Endothelial cell of umbilical vein (primary cell): ENCODE measurements around the gene HAVCR2. TPM values are rescaled to one million over a fixed set of nuclear protein-coding genes. Genes with fewer than 3 reads are reported as not detected.

ENCODE experiments used
- BruUV-seq: library from RNA; stranded (reverse); fragments of 400-500 nt; replicated peaks from 2 replicates; lab custom pipeline; 2021; lab: Mats Ljungman, UMichigan
- CTCF ChIA-PET: fragments of 300-600, 350-600 bp; sonication (Branson Sonifier 250); formaldehyde crosslinking; loops from one replicate; lab custom pipeline; 2021; ENCODE audit warnings: antibody characterized with exemption, inconsistent platforms; lab: Charles Lee
- POLR2A ChIA-PET: fragments of 300-600, 350-600 bp; sonication (Branson Sonifier 250); formaldehyde crosslinking; loops from one replicate; lab custom pipeline; 2021; ENCODE audit warnings: antibody characterized with exemption, inconsistent platforms; lab: Charles Lee
- DNase-seq: peaks from one replicate; pipeline ENCODE4 v3.0.0-alpha.2; 2011; ENCODE audit warnings: low read depth, low spot score
- FAIRE-seq: peaks from 2 replicates; lab custom pipeline; 2011; peaks lifted over from hg19 to GRCh38; lab: Jason Lieb, UNC
- H2AFZ ChIP-seq: 2 replicates; pipeline ENCODE4 v1.6.0; 2012; ENCODE audit warnings: low read depth, low read length, control low read depth, inconsistent platforms
- H3K27ac ChIP-seq: 2 replicates; pipeline ENCODE4 v1.5.1; 2011; ENCODE audit warnings: low read depth, mild to moderate bottlenecking, control low read depth, low read length, moderate library complexity; ENCODE audit not compliant: insufficient read depth
- H3K27me3 ChIP-seq, 2 experiments: 2 replicates each; pipeline versions ENCODE4 v1.6.0 to v1.6.1; 2011; ENCODE audit warnings: low read length in 2 of 2, mixed read lengths in 1 of 2; ENCODE audit not compliant: control insufficient read depth in 2 of 2, insufficient read depth in 2 of 2
- H3K36me3 ChIP-seq, 2 experiments: 2 replicates in 1 of 2; 3 replicates in 1 of 2; pipeline ENCODE4 v1.5.1; 2011; ENCODE audit warnings: low read length in 2 of 2, mild to moderate bottlenecking in 1 of 2, moderate library complexity in 1 of 2; ENCODE audit not compliant: control insufficient read depth in 2 of 2, insufficient read depth in 2 of 2; ENCODE audit errors: extremely low read depth in 1 of 2
- H3K4me1 ChIP-seq: 3 replicates; pipeline ENCODE4 v1.5.1; 2011; ENCODE audit warnings: mild to moderate bottlenecking, low read length; ENCODE audit not compliant: control insufficient read depth, insufficient read depth; ENCODE audit errors: extremely low read depth
- H3K4me2 ChIP-seq: 2 replicates; pipeline ENCODE4 v1.6.1; 2011; ENCODE audit warnings: low read length, control low read depth, mixed read lengths; ENCODE audit not compliant: insufficient read depth
- H3K4me3 ChIP-seq, 3 experiments: fragments of 200-600 bp in 1 of 3; sonication (generic), shearing (Covaris generic) in 1 of 3; replicated peaks in 1 of 3; 2 replicates each; pipeline ENCODE4 v1.5.1; 2011 to 2016; ENCODE audit warnings: control low read depth in 3 of 3, low read length in 3 of 3, mild to moderate bottlenecking in 2 of 3, inconsistent platforms in 1 of 3, low read depth in 1 of 3, moderate library complexity in 1 of 3; ENCODE audit not compliant: insufficient read depth in 1 of 3
- H3K79me2 ChIP-seq: 2 replicates; pipeline ENCODE4 v1.6.0; 2012; ENCODE audit warnings: low read length, inconsistent platforms; ENCODE audit not compliant: control insufficient read depth, insufficient read depth
- H3K9ac ChIP-seq: replicated peaks from 2 replicates; pipeline ENCODE3; 2011; ENCODE audit warnings: low read length, control low read depth; ENCODE audit not compliant: insufficient read depth; ENCODE audit errors: extremely low read depth
- H3K9me1 ChIP-seq: replicated peaks from 3 replicates; pipeline ENCODE4 v1.6.0; 2011; ENCODE audit warnings: mild to moderate bottlenecking, low read length; ENCODE audit not compliant: control insufficient read depth, insufficient read depth; ENCODE audit errors: extremely low read depth
- H3K9me3 ChIP-seq: replicated peaks from 2 replicates; pipeline ENCODE4 v1.5.1; 2012; ENCODE audit warnings: low read length, inconsistent platforms; ENCODE audit not compliant: control insufficient read depth, insufficient read depth
- H4K20me1 ChIP-seq: replicated peaks from 2 replicates; pipeline ENCODE3; 2011; ENCODE audit warnings: mild to moderate bottlenecking, low read length; ENCODE audit not compliant: control insufficient read depth, insufficient read depth; ENCODE audit errors: extremely low read depth
- EZH2 ChIP-seq: IDR thresholded peaks from 2 replicates; pipeline ENCODE4 v1.6.1; 2012; ENCODE audit warnings: borderline replicate concordance, low read depth, mild to moderate bottlenecking, moderate library complexity, low read length, inconsistent platforms; ENCODE audit not compliant: severe bottlenecking
- FOS ChIP-seq: IDR thresholded peaks from 2 replicates; pipeline ENCODE4 v1.6.1; 2011; ENCODE audit warnings: mild to moderate bottlenecking, low read length, moderate library complexity, borderline replicate concordance; ENCODE audit not compliant: insufficient read depth
- GATA2 ChIP-seq: IDR thresholded peaks from 2 replicates; pipeline ENCODE4 v1.7.0; 2011; ENCODE audit warnings: low read depth, mild to moderate bottlenecking, moderate library complexity, mixed read lengths, low read length; ENCODE audit not compliant: insufficient read length, insufficient read depth
- JUN ChIP-seq: IDR thresholded peaks from 2 replicates; pipeline ENCODE4 v1.6.1; 2011; ENCODE audit warnings: borderline replicate concordance, low read depth; ENCODE audit not compliant: insufficient read length, insufficient read depth
- MYC ChIP-seq: IDR thresholded peaks from one replicate; pipeline ENCODE4 v1.6.1; 2011; ENCODE audit warnings: mild to moderate bottlenecking, low read depth, low read length
- POLR2A ChIP-seq: IDR thresholded peaks from 2 replicates; pipeline ENCODE4 v1.6.1; 2012; ENCODE audit warnings: low read depth, mild to moderate bottlenecking, control low read depth, low read length
- POLR2AphosphoS5 ChIP-seq: IDR thresholded peaks from 2 replicates; pipeline ENCODE4 v1.6.1; 2012; ENCODE audit warnings: low read depth, mild to moderate bottlenecking, control low read depth, low read length, moderate library complexity; ENCODE audit not compliant: insufficient read depth
- dilution Hi-C: fragments of 300-500 bp; cut with MboI; formaldehyde crosslinking; loops from one replicate; pipeline ENCODE4 v1.15.0; 2019; ENCODE audit warnings: low sequenced_read_pairs; ENCODE audit not compliant: extremely low pct_ligation_motif_present
- intact Hi-C: fragments of 100-400 bp; cut with micrococcal nuclease; formaldehyde crosslinking; loops from one replicate; pipeline ENCODE4 v1.10.0; 2022
- polyA plus RNA-seq, 4 experiments: library from polyadenylated mRNA; depleted of rRNA in 3 of 4; stranded (reverse) in 3 of 4; unstranded in 1 of 4; fragments of >200 nt; gene quantifications; 2 replicates each; pipeline versions ENCODE4 v1.2.1 to v1.2.3, GENCODE V29; 2011 to 2012; ENCODE audit warnings: missing spikeins in 1 of 4
- total RNA-seq: library from RNA; stranded (reverse); gene quantifications from 2 replicates; pipeline ENCODE4 v1.2.3, GENCODE V29; 2021
- TF ChIP-seq, protein P1 (sequence below): IDR thresholded peaks from 2 replicates; pipeline ENCODE4 v1.6.1; 2011; ENCODE audit not compliant: insufficient read depth, insufficient read length
- TF ChIP-seq, protein P2 (sequence below), 2 donors: IDR thresholded peaks; 1 replicate in 1 of 2; 2 replicates in 1 of 2; pipeline ENCODE4 v1.5.1; 2011; ENCODE audit warnings: low read length in 2 of 2, mild to moderate bottlenecking in 2 of 2, moderate library complexity in 2 of 2, control low read depth in 1 of 2, inconsistent platforms in 1 of 2, low read depth in 1 of 2; ENCODE audit not compliant: insufficient read depth in 1 of 2; ENCODE audit errors: extremely low read depth in 1 of 2

Gene HAVCR2
- total and polyA plus RNA-seq, 2 donors (not counting 3 experiments of a cell fraction or from before 2014, with no cell fraction given), result not detected

DNA sequence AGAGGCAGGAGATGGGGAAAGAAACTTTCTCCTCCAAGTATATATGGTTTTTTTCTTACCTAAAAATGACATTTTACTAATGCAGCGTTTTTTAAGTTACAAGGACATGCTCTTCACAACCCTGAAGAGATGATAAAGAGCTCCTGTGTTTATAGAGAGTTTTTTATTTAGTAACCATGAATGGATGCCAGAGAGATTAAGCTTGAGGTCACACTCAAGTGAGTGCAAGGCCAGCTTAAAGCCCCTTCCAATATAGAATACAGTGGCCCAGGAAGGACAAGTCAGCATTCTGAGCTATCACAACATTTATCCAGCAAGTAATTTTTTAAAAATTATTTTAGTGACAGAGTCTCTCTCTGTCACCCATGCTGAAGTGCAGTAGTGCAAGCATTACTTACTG lies 6.7 kb upstream of the HAVCR2 start:
- H3K9me3 ChIP-seq, result no peaks in the 10 kb centered on the region
- no peak overlapping the region for H2AFZ ChIP-seq
- H3K36me3 ChIP-seq, result no peaks in the 10 kb centered on the region
- BruUV-seq, result no TSS peak
- no peaks in the 10 kb centered on the region for H3K4me1 ChIP-seq
- DNase-seq (no peak), FAIRE-seq (no peak)
- POLR2A ChIA-PET, result no interaction called here
- no peak overlapping the region for H3K9ac ChIP-seq
- no peak overlapping the region for H3K4me2 ChIP-seq
- no peaks in the 10 kb centered on the region for H4K20me1 ChIP-seq
- intact Hi-C loops (no loop called here), dilution Hi-C loops (no loop called here)
- no peaks in the 10 kb centered on the region for H3K27me3 ChIP-seq
- CTCF ChIA-PET, result no interaction called here
- H3K9me1 ChIP-seq, result no peaks in the 10 kb centered on the region
- no peak overlapping the region for H3K4me3 ChIP-seq
- no peak for TF ChIP-seq EZH2
- no peak for TF ChIP-seq MYC
- TF ChIP-seq JUN, result no peak
- TF ChIP-seq POLR2AphosphoS5, result no peak
- no peak for TF ChIP-seq POLR2A
- TF ChIP-seq, protein P1, sequence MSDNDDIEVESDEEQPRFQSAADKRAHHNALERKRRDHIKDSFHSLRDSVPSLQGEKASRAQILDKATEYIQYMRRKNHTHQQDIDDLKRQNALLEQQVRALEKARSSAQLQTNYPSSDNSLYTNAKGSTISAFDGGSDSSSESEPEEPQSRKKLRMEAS, result no peak
- TF ChIP-seq FOS, result no peak
- TF ChIP-seq, protein P2, sequence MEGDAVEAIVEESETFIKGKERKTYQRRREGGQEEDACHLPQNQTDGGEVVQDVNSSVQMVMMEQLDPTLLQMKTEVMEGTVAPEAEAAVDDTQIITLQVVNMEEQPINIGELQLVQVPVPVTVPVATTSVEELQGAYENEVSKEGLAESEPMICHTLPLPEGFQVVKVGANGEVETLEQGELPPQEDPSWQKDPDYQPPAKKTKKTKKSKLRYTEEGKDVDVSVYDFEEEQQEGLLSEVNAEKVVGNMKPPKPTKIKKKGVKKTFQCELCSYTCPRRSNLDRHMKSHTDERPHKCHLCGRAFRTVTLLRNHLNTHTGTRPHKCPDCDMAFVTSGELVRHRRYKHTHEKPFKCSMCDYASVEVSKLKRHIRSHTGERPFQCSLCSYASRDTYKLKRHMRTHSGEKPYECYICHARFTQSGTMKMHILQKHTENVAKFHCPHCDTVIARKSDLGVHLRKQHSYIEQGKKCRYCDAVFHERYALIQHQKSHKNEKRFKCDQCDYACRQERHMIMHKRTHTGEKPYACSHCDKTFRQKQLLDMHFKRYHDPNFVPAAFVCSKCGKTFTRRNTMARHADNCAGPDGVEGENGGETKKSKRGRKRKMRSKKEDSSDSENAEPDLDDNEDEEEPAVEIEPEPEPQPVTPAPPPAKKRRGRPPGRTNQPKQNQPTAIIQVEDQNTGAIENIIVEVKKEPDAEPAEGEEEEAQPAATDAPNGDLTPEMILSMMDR (IDR thresholded peaks at IDR 0.05; ENCODE audit: extremely low read depth in 1 of 2, insufficient read depth in 1 of 2, low read depth in 1 of 2, low read length in 2 of 2), result no peak
- TF ChIP-seq GATA2, result no peak
- H3K79me2 ChIP-seq, result no peaks in the 10 kb centered on the region
- no peak overlapping the region for H3K27ac ChIP-seq
